Right atrium auricular region (tissue), 2 donors: ENCODE measurements around the gene PALD1. TPM values are rescaled to one million over a fixed set of nuclear protein-coding genes. Genes with fewer than 3 reads are reported as not detected.

ENCODE experiments used
- DNase-seq: peaks from one replicate; pipeline ENCODE4 v3.0.0-alpha.2; 2019; ENCODE audit warnings: low spot score
- H3K27ac ChIP-seq, 2 donors: fragments of 200-600 bp; sonication (generic); 1 replicate in 1 of 2; 2 replicates in 1 of 2; pipeline ENCODE4 v1.5.1; 2016 to 2019
- H3K27me3 ChIP-seq, 2 donors: fragments of 200-600 bp; sonication (generic); one replicate each; pipeline versions ENCODE4 v1.5.1 to v1.6.0; 2017 to 2019
- H3K36me3 ChIP-seq: fragments of 200-600 bp; sonication (generic); one replicate; pipeline ENCODE4 v1.5.1; 2016
- H3K4me1 ChIP-seq, 2 donors: fragments of 200-600 bp; sonication (generic); one replicate each; pipeline versions ENCODE4 v1.5.1 to v1.6.0; 2017 to 2019
- H3K4me3 ChIP-seq, 2 donors: fragments of 200-600 bp; sonication (generic); 1 replicate in 1 of 2; 2 replicates in 1 of 2; pipeline ENCODE4 v1.5.1; 2017 to 2019; ENCODE audit warnings: mild to moderate bottlenecking in 1 of 2, moderate library complexity in 1 of 2
- H3K9me3 ChIP-seq, 2 donors: fragments of 200-600 bp; sonication (generic); one replicate each; pipeline ENCODE4 v1.5.1; 2019
- total RNA-seq, 2 donors: library from RNA; depleted of rRNA; stranded (reverse); fragments of >200 nt; gene quantifications; one replicate each; pipeline ENCODE4 v1.1.0, GENCODE V29; 2016
- TF ChIP-seq, protein P1 (sequence below), 2 donors: fragments of 200-600 bp; sonication (generic); IDR thresholded peaks; one replicate each; pipeline ENCODE4 v1.5.1; 2019; ENCODE audit warnings: antibody characterized with exemption in 2 of 2

Gene PALD1
- total RNA-seq, 2 donors from 2014 or later = 4.9 to 8.5 TPM

- DNase-seq = no peak
- H3K9me3 ChIP-seq = no peaks in the 10 kb centered on the region
- no peak overlapping the region for H3K27ac ChIP-seq
- TF ChIP-seq, protein P1, sequence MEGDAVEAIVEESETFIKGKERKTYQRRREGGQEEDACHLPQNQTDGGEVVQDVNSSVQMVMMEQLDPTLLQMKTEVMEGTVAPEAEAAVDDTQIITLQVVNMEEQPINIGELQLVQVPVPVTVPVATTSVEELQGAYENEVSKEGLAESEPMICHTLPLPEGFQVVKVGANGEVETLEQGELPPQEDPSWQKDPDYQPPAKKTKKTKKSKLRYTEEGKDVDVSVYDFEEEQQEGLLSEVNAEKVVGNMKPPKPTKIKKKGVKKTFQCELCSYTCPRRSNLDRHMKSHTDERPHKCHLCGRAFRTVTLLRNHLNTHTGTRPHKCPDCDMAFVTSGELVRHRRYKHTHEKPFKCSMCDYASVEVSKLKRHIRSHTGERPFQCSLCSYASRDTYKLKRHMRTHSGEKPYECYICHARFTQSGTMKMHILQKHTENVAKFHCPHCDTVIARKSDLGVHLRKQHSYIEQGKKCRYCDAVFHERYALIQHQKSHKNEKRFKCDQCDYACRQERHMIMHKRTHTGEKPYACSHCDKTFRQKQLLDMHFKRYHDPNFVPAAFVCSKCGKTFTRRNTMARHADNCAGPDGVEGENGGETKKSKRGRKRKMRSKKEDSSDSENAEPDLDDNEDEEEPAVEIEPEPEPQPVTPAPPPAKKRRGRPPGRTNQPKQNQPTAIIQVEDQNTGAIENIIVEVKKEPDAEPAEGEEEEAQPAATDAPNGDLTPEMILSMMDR (IDR thresholded peaks at IDR 0.05) = peak; percentile 37 to 79
- H3K4me3 ChIP-seq = no peak overlapping the region
- H3K27me3 ChIP-seq = no peaks in the 10 kb centered on the region
- no peaks in the 10 kb centered on the region for H3K4me1 ChIP-seq
- peaks cover 7% of the 10 kb centered on the region for H3K36me3 ChIP-seq
Observed at GRCh38 chr10:70540089-70540788, 61.7 kb downstream of the PALD1 start.

DNA sequence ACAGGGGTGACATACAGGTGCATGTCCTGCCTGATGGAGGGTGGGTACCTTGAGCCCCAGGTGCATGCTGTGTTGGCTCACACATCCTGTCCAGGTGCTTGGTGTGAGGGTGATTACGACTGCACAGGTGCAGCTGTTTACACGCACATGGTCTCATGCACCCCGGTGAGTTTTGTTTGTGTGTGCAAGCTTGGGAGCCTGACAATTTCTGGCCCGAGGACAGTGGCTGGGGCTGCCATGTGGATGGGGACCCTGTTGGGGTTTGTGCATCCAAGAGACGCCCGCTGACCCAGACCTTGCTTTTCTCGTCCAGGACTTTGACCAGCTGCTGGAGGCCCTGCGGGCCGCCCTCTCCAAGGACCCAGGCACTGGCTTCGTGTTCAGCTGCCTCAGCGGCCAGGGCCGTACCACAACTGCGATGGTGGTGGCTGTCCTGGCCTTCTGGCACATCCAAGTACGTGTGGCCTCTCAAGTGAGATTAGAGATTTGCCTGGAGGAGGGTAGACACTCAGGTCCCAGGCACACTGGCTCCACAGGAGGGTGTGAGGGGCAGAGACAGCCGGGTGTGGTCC lies 62.3 kb downstream of the PALD1 start:
- H3K4me3 ChIP-seq = no peak overlapping the region
- no peaks in the 10 kb centered on the region for H3K9me3 ChIP-seq
- H3K4me1 ChIP-seq = no peaks in the 10 kb centered on the region
- H3K27ac ChIP-seq = no peak overlapping the region
- TF ChIP-seq, protein P1 (IDR thresholded peaks at IDR 0.05) = no peak
- H3K27me3 ChIP-seq = no peaks in the 10 kb centered on the region
- H3K36me3 ChIP-seq = peaks cover 7% of the 10 kb centered on the region
- DNase-seq = no peak

DNA sequence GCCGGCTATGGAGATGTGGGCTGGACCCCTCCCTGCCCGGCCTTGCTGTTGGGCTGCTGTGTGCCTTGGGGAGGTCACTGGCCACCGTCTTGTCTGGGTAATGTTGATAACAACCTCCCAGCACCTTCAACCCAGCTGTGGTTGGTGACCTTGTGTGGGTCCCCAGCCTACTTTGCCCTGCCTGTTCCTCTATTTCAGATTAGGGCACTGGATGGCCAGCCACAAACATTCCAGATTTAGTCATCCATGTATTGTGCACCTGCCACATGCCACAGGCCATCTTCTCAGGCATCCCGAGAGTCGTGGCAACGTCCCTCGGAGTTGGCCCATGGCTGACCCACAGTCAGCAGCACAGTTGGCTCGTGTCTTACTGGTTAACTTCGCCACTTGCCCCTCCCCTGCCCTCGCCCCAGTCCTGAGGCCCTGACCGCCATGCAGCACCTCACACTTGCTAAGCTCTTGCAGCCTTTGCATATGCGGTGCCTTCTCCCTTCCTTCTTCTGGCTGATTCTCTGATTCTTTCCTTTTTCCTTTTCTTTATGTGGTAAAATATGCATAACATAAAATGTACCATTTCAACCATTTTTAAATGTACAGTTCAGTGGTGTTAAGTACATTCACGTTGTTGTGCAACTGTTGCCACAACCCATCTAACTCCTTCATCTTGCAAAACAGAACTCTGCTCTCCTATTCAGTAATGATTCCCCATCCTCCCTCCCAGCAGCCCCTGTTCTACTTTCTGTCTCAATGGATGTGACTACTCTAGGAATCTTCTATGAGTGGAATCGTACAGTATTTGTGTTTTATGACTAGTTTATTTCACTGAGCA lies 63.4 kb downstream of the PALD1 start:
- no peak overlapping the region for H3K27ac ChIP-seq
- no peak overlapping the region for H3K4me3 ChIP-seq
- H3K36me3 ChIP-seq = peaks cover 7% of the 10 kb centered on the region
- no peak for DNase-seq
- H3K27me3 ChIP-seq = no peaks in the 10 kb centered on the region
- no peaks in the 10 kb centered on the region for H3K4me1 ChIP-seq
- TF ChIP-seq, protein P1 (IDR thresholded peaks at IDR 0.05) = no peak
- H3K9me3 ChIP-seq = no peaks in the 10 kb centered on the region

GRCh38 chr10:70542565-70542938 lies 64.0 kb downstream of the PALD1 start:
- Histone ChIP-seq H3K9me3 (no peaks in the 10 kb centered on the region), H3K27me3 (no peaks in the 10 kb centered on the region), H3K4me1 (no peaks in the 10 kb centered on the region), H3K27ac (no peak overlapping the region), H3K36me3 (peaks cover 7% of the 10 kb centered on the region), H3K4me3 (no peak overlapping the region)
- TF ChIP-seq, protein P1 (IDR thresholded peaks at IDR 0.05) = no peak
- DNase-seq = no peak

DNA sequence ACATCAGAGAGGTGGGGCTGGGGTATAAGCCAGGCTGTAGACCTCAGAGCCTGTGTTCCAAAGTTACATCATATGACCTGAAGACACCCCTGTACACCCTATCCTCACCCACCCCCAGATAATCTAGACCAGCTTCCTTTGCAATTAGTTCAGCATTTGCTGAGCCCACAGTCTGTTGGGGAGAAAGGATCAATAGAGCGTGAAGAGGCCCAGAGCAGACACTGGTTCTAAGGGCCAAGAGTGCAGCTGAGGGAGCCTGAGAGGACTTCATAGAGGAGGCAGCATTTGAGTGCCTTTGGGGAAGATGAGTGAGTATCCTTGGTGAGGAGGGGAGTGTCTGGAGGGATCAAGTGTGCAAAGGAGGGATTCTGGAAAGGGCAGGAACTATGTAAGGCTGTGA lies 65.3 kb downstream of the PALD1 start:
- Histone ChIP-seq H3K27me3 (no peaks in the 10 kb centered on the region), H3K4me1 (no peaks in the 10 kb centered on the region), H3K36me3 (peaks cover 3% of the 10 kb centered on the region), H3K27ac (no peak overlapping the region), H3K9me3 (no peaks in the 10 kb centered on the region), H3K4me3 (no peak overlapping the region)
- DNase-seq = no peak
- TF ChIP-seq, protein P1 (IDR thresholded peaks at IDR 0.05) = no peak
